Neuronal stem cell (in vitro differentiated cells): ENCODE results near the gene CIDEB.

Experiments
- DNase-seq: peaks from one replicate; pipeline ENCODE4 v3.0.0-alpha.2; 2013; ENCODE audit warnings: low spot score
- H2AFZ ChIP-seq: one replicate; pipeline ENCODE4 v1.6.1; 2013; ENCODE audit warnings: mild to moderate bottlenecking, low read length, inconsistent platforms
- H2AK5ac ChIP-seq: 2 replicates; pipeline ENCODE4 v1.6.1; 2013; ENCODE audit warnings: low read depth, mild to moderate bottlenecking, inconsistent platforms, low read length, moderate library complexity, mixed read lengths
- H2BK120ac ChIP-seq: 2 replicates; pipeline ENCODE4 v1.6.1; 2013; ENCODE audit warnings: low read depth, mild to moderate bottlenecking, inconsistent platforms, low read length, moderate library complexity, mixed read lengths
- H2BK12ac ChIP-seq: one replicate; pipeline ENCODE4 v1.6.1; 2013; ENCODE audit warnings: low read length, inconsistent platforms
- H2BK15ac ChIP-seq: 2 replicates; pipeline ENCODE4 v1.6.1; 2013; ENCODE audit warnings: mild to moderate bottlenecking, low read length, inconsistent platforms, mixed read lengths
- H2BK5ac ChIP-seq: one replicate; pipeline ENCODE4 v1.6.1; 2013; ENCODE audit warnings: inconsistent platforms, mild to moderate bottlenecking, low read length, moderate library complexity
- H3K14ac ChIP-seq: one replicate; pipeline ENCODE4 v1.6.1; 2013; ENCODE audit warnings: low read length, inconsistent platforms
- H3K18ac ChIP-seq: 2 replicates; pipeline ENCODE4 v1.6.1; 2013; ENCODE audit warnings: low read length, inconsistent platforms
- H3K23ac ChIP-seq: 2 replicates; pipeline ENCODE4 v1.6.1; 2013; ENCODE audit warnings: low read depth, mild to moderate bottlenecking, mixed read lengths, low read length, inconsistent platforms; ENCODE audit not compliant: poor library complexity
- H3K27ac ChIP-seq: replicated peaks from 3 replicates; pipeline ENCODE4 v1.5.1; 2013; ENCODE audit warnings: low read length, inconsistent platforms
- H3K27me3 ChIP-seq, 3 experiments: 2 replicates each; pipeline ENCODE4 v1.6.1; 2013; ENCODE audit warnings: low read length in 3 of 3, mild to moderate bottlenecking in 2 of 3, inconsistent platforms in 1 of 3, low read depth in 1 of 3, mixed read lengths in 1 of 3, moderate library complexity in 1 of 3; ENCODE audit not compliant: control insufficient read depth in 3 of 3, insufficient read depth in 3 of 3
- H3K36me3 ChIP-seq, 2 donors: replicated peaks in 1 of 2; 2 replicates each; pipeline ENCODE4 v1.6.1; 2013; ENCODE audit warnings: low read length in 2 of 2; ENCODE audit not compliant: control insufficient read depth in 2 of 2, insufficient read depth in 2 of 2
- H3K4ac ChIP-seq: 2 replicates; pipeline ENCODE4 v1.6.1; 2013; ENCODE audit warnings: inconsistent platforms, mild to moderate bottlenecking, low read length, moderate library complexity
- H3K4me1 ChIP-seq, 2 donors: 1 replicate in 1 of 2; 2 replicates in 1 of 2; pipeline ENCODE4 v1.6.1; 2013; ENCODE audit warnings: low read length in 2 of 2, low read depth in 1 of 2; ENCODE audit not compliant: control insufficient read depth in 2 of 2, insufficient read depth in 1 of 2
- H3K4me2 ChIP-seq: one replicate; pipeline ENCODE4 v1.6.1; 2013; ENCODE audit warnings: mild to moderate bottlenecking, low read length, inconsistent platforms; ENCODE audit not compliant: insufficient read depth, poor library complexity, severe bottlenecking
- H3K4me3 ChIP-seq, 2 donors: 2 replicates each; pipeline ENCODE4 v1.5.1; 2013; ENCODE audit warnings: low read length in 2 of 2, mild to moderate bottlenecking in 2 of 2, inconsistent platforms in 1 of 2, moderate library complexity in 1 of 2
- H3K79me1 ChIP-seq: one replicate; pipeline ENCODE4 v1.6.1; 2013; ENCODE audit warnings: low read depth, mild to moderate bottlenecking, inconsistent platforms, low read length, moderate library complexity
- H3K9ac ChIP-seq: one replicate; pipeline ENCODE4 v1.6.1; 2013; ENCODE audit warnings: mild to moderate bottlenecking, low read depth, low read length, inconsistent platforms; ENCODE audit not compliant: poor library complexity
- H3K9me3 ChIP-seq, 2 donors: replicated peaks in 1 of 2; 2 replicates each; pipeline versions ENCODE3 to v1.6.1; 2013; ENCODE audit warnings: low read length in 2 of 2, mild to moderate bottlenecking in 2 of 2, inconsistent platforms in 1 of 2, low read depth in 1 of 2, mixed read lengths in 1 of 2, moderate library complexity in 1 of 2; ENCODE audit not compliant: control insufficient read depth in 2 of 2, insufficient read depth in 1 of 2
- H4K8ac ChIP-seq: one replicate; pipeline ENCODE4 v1.6.1; 2013; ENCODE audit warnings: low read depth, mild to moderate bottlenecking, inconsistent platforms, low read length, moderate library complexity
- H4K91ac ChIP-seq: one replicate; pipeline ENCODE4 v1.6.1; 2013; ENCODE audit warnings: low read length, low read depth, mild to moderate bottlenecking, inconsistent platforms; ENCODE audit not compliant: poor library complexity
- WGBS, 2 donors: extraction: QIAGEN DNeasy Blood & Tissue Kit; methylation state at CpG; one replicate each; pipeline ENCODE4 v1.1.7; 2013; ENCODE audit warnings: missing lambda C conversion rate in 2 of 2, mixed read lengths in 1 of 2; ENCODE audit not compliant: insufficient read length in 2 of 2, insufficient replicate concordance in 1 of 2; ENCODE audit errors: extremely low coverage in 2 of 2; 5-methylcytosine and 5-hydroxymethylcytosine counted together

The CIDEB gene

GRCh38 chr14:24324024-24324423 lies 16.2 kb upstream of the CIDEB start:
- H3K4ac ChIP-seq = peak overlapping the region; percentile 23
- peak overlapping the region; percentile 80 for H3K18ac ChIP-seq
- peaks cover 0 to 58% (median 9%) of the 10 kb centered on the region in 3 experiments for H3K27me3 ChIP-seq
- peak overlapping the region; percentile 53 for H2BK5ac ChIP-seq
- H3K9me3 ChIP-seq = peaks cover 0 to 2% of the 10 kb centered on the region in 2 donors
- H4K91ac ChIP-seq = no peak overlapping the region
- H2BK12ac ChIP-seq = peak overlapping the region; percentile 22
- no peak for DNase-seq
- peak overlapping the region; percentile 44 for H3K9ac ChIP-seq
- no peak overlapping the region for H3K27ac ChIP-seq
- no CpG with 5 or more reads among the region's 6 CpGs for WGBS, 2 donors
- H3K14ac ChIP-seq = no peak overlapping the region
- H3K36me3 ChIP-seq = no peaks in the 10 kb centered on the region
- H2AK5ac ChIP-seq = no peak overlapping the region
- H2BK15ac ChIP-seq = no peak overlapping the region
- H3K4me2 ChIP-seq = no peak overlapping the region
- H3K23ac ChIP-seq = no peak overlapping the region
- no peak overlapping the region for H4K8ac ChIP-seq
- H2BK120ac ChIP-seq = no peak overlapping the region
- H3K4me1 ChIP-seq = peaks cover 4% of the 10 kb centered on the region in 2 donors
- H2AFZ ChIP-seq = no peak overlapping the region
- peak overlapping the region in 1 of 2 donors; percentile 25 for H3K4me3 ChIP-seq
- H3K79me1 ChIP-seq = no peaks in the 10 kb centered on the region

- H3K79me1 ChIP-seq = no peaks in the 10 kb centered on the region
- H3K4me3 ChIP-seq = no peak overlapping the region
- no peak for DNase-seq
- no peak overlapping the region for H4K91ac ChIP-seq
- WGBS, 2 donors = no CpG with 5 or more reads among the region's 3 CpGs
- no peaks in the 10 kb centered on the region for H3K36me3 ChIP-seq
- no peak overlapping the region for H2BK12ac ChIP-seq
- no peak overlapping the region for H3K18ac ChIP-seq
- H3K23ac ChIP-seq = peak overlapping the region; percentile 77
- no peak overlapping the region for H2BK15ac ChIP-seq
- no peak overlapping the region for H3K14ac ChIP-seq
- peaks cover 0 to 2% of the 10 kb centered on the region in 2 donors for H3K9me3 ChIP-seq
- no peak overlapping the region for H2BK120ac ChIP-seq
- H3K27ac ChIP-seq = no peak overlapping the region
- H3K9ac ChIP-seq = no peak overlapping the region
- H3K27me3 ChIP-seq = peaks cover 0 to 56% (median 10%) of the 10 kb centered on the region in 3 experiments
- no peak overlapping the region for H4K8ac ChIP-seq
- no peak overlapping the region for H3K4ac ChIP-seq
- no peak overlapping the region for H3K4me2 ChIP-seq
- H2AK5ac ChIP-seq = peak overlapping the region; percentile 65
- H2AFZ ChIP-seq = no peak overlapping the region
- peaks cover 4% of the 10 kb centered on the region in 2 donors for H3K4me1 ChIP-seq
- H2BK5ac ChIP-seq = no peak overlapping the region
These were observed 15.6 kb upstream of the CIDEB start for GRCh38 chr14:24323341-24323740.

GRCh38 chr14:24322672-24323071 lies 14.9 kb upstream of the CIDEB start:
- no peak overlapping the region for H4K91ac ChIP-seq
- no peaks in the 10 kb centered on the region for H3K36me3 ChIP-seq
- H2BK120ac ChIP-seq = peak overlapping the region; percentile 54
- peak overlapping the region; percentile 66 for H3K9ac ChIP-seq
- no peak overlapping the region for H3K4ac ChIP-seq
- no CpG with 5 or more reads among the region's 10 CpGs for WGBS, 2 donors
- no peaks in the 10 kb centered on the region for H3K79me1 ChIP-seq
- H3K4me1 ChIP-seq = peaks cover 4% of the 10 kb centered on the region in 2 donors
- H3K4me2 ChIP-seq = no peak overlapping the region
- H2BK15ac ChIP-seq = peak overlapping the region; percentile 41
- H2BK12ac ChIP-seq = no peak overlapping the region
- H3K27me3 ChIP-seq = peaks cover 0 to 56% (median 11%) of the 10 kb centered on the region in 3 experiments
- DNase-seq = no peak
- peak overlapping the region; percentile 65 for H2AK5ac ChIP-seq
- H3K27ac ChIP-seq = no peak overlapping the region
- H3K9me3 ChIP-seq = peaks cover 0 to 2% of the 10 kb centered on the region in 2 donors
- peak overlapping the region; percentile 13 for H3K18ac ChIP-seq
- no peak overlapping the region for H2BK5ac ChIP-seq
- no peak overlapping the region for H2AFZ ChIP-seq
- H4K8ac ChIP-seq = peak overlapping the region; percentile 26
- no peak overlapping the region for H3K4me3 ChIP-seq
- peak overlapping the region; percentile 77 for H3K23ac ChIP-seq
- H3K14ac ChIP-seq = peak overlapping the region; percentile 43

GRCh38 chr14:24321212-24321975 lies 13.6 kb upstream of the CIDEB start:
- no peak overlapping the region for H3K4me2 ChIP-seq
- no CpG with 5 or more reads among the region's 14 CpGs for WGBS, 2 donors
- H3K9me3 ChIP-seq = peaks cover 0 to 4% of the 10 kb centered on the region in 2 donors
- H3K4ac ChIP-seq = no peak overlapping the region
- no peak overlapping the region for H4K91ac ChIP-seq
- H3K79me1 ChIP-seq = no peaks in the 10 kb centered on the region
- no peak overlapping the region for H2BK120ac ChIP-seq
- no peak overlapping the region for H3K23ac ChIP-seq
- no peak for DNase-seq
- H3K27ac ChIP-seq = no peak overlapping the region
- no peaks in the 10 kb centered on the region for H3K36me3 ChIP-seq
- no peak overlapping the region for H2AFZ ChIP-seq
- H3K27me3 ChIP-seq = peaks cover 0 to 56% (median 14%) of the 10 kb centered on the region in 3 experiments
- H3K4me1 ChIP-seq = peaks cover 1 to 4% of the 10 kb centered on the region in 2 donors
- H3K4me3 ChIP-seq = no peak overlapping the region
- no peak overlapping the region for H2AK5ac ChIP-seq
- no peak overlapping the region for H2BK5ac ChIP-seq
- H3K9ac ChIP-seq = no peak overlapping the region
- no peak overlapping the region for H3K18ac ChIP-seq
- no peak overlapping the region for H2BK12ac ChIP-seq
- H4K8ac ChIP-seq = no peak overlapping the region
- no peak overlapping the region for H3K14ac ChIP-seq
- no peak overlapping the region for H2BK15ac ChIP-seq
